Fibroblast of the aortic adventitia (primary cell): ENCODE results near the gene CSGALNACT2. TPM values are rescaled to one million over a fixed set of nuclear protein-coding genes. Genes with fewer than 3 reads are reported as not detected.

Source experiments
- DNase-seq: peaks from one replicate; pipeline ENCODE4 v3.0.0-alpha.2; 2010; ENCODE audit warnings: low read depth
- H3K4me3 ChIP-seq: 2 replicates; pipeline ENCODE4 v1.5.1; 2011; ENCODE audit warnings: low read depth, mild to moderate bottlenecking, control low read depth, low read length, moderate library complexity
- total RNA-seq: library from RNA; depleted of rRNA; stranded (reverse); fragments of >200 nt; gene quantifications from 2 replicates; pipeline ENCODE4 v1.2.3, GENCODE V29; 2012; ENCODE audit warnings: low replicate concordance
- TF ChIP-seq, protein P1 (sequence below): IDR thresholded peaks from 2 replicates; pipeline ENCODE4 v1.5.1; 2011; ENCODE audit warnings: mild to moderate bottlenecking, low read length, control low read depth, inconsistent platforms; ENCODE audit not compliant: insufficient read depth

CSGALNACT2 gene
- total RNA-seq, 1 donor, result 35.7 TPM

DNA sequence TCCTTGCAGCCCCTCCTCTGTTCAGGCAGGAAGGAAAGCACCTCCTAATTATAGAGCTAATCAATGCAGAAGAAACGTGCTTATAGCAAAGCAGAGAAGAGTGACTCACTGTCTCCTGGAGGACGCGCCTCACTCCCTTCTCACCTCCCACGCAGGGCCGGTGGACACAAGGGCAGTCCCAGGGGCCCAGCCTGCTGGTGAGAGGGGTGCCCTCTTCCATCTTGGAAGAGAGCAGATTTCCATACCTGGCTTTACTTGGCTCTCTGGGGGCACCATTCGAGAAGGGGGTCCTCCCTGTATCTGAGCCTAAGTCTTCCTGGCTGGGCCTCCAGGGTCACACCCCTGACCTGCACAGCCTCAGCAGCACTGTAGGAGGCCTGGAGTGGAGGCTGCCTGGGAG lies 72.8 kb downstream of the CSGALNACT2 start:
- H3K4me3 ChIP-seq, result no peak overlapping the region
- TF ChIP-seq, protein P1, sequence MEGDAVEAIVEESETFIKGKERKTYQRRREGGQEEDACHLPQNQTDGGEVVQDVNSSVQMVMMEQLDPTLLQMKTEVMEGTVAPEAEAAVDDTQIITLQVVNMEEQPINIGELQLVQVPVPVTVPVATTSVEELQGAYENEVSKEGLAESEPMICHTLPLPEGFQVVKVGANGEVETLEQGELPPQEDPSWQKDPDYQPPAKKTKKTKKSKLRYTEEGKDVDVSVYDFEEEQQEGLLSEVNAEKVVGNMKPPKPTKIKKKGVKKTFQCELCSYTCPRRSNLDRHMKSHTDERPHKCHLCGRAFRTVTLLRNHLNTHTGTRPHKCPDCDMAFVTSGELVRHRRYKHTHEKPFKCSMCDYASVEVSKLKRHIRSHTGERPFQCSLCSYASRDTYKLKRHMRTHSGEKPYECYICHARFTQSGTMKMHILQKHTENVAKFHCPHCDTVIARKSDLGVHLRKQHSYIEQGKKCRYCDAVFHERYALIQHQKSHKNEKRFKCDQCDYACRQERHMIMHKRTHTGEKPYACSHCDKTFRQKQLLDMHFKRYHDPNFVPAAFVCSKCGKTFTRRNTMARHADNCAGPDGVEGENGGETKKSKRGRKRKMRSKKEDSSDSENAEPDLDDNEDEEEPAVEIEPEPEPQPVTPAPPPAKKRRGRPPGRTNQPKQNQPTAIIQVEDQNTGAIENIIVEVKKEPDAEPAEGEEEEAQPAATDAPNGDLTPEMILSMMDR, result no peak
- DNase-seq, result no peak

DNA sequence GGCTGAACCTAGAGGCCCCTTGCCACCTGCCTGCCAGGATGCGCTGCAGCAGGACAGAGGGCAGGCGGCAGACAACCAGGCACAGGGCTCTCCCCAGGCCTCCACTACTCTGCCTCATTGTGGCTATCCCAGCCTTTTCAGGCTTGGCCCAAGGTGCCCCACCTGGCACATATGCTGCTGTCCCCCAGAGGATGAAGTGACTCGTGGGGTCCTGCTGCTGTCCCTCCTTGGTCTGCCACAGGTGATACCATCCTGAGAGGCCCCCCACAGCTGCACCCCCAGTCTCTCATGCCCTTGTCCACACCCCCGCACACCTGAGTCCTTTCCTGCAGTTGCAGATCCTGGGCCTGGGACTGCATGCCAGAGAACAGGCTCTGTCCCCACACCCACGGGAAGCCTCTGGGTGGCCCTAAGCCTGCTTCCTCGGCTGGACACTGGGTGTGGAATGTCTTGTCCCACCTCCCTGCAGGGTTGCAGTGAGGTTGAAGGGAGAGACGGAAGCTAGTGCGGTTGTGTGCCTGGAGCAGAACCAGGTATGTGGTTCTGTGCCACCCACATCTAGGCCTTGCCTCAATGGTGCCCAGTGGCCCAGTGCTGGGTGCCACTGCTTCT lies 73.3 kb downstream of the CSGALNACT2 start:
- no peak overlapping the region for H3K4me3 ChIP-seq
- no peak for DNase-seq
- TF ChIP-seq, protein P1, result no peak

DNA sequence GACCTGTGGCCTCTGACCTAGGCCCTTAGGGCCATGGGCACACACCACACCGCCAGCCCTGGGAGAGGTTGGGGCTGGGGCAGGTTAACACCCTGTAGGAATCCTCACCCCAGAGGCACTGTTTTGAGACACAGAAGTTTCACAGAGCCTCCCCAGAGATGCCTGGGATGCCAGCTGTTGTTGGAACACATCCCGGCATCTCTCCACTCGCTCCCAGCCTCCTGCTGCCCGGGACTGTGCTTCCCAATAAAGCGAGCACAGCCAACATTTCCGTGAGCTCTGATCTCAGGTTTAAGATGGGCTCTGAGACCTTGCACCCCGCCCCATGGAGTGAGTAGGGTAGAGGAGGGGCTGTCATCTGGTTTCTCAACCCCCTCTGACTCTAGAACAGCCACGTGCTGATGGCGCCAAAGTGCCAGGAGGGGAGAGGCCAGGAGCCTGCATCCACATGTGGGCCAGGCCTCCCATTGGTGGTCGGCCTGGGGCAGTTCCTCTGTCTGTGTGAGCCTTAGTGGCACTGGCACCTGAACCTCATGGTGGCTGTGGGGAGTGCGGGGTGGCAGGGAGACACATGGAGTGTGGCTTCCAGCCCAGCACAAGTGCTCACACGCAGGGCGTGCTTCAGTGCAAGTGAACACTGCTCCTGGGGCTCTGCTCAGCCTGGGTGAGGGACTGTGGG lies 73.9 kb downstream of the CSGALNACT2 start:
- TF ChIP-seq, protein P1, result no peak
- H3K4me3 ChIP-seq, result no peak overlapping the region
- no peak for DNase-seq

DNA sequence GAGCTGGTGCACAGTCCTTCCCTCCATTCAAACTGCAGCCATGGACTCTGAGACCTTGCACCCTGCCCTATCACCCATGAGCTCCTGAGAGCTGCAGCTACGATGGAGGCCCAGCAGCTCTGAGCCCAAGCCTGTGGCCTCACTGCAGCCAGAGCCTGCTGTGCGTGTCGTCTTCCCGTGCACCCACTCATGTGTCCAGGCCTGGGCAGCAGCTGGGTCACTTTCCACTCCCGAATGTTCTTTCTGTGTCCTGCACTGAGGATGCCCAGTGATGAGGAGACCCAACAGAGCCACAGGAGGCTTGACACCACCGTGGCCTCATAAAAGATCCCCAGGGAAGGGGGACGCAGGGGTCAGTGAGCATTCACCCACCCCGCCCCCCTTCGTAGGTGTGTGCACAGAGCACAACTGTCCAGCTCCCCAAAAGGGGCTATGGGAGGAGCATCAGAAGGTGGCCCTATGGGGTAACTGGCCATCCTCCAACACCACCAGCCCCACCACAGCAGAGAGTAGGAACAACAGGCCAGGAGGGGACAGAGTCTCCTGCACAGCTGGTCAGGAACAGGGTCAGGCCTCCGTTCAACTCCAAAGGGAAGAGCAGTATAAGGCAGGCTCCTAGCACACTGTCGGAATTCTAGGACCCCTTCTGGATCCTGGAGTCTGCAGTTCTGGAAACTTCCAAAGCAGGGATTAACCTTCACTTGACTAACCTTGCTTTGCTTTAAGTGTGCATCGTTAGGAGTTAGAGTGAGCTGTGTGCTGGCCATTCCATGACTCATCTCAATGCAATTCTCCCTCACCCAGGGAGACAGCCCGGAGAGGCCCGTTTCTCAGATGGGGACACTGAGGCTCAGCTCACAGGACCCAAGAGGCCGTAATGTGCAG lies 76.1 kb downstream of the CSGALNACT2 start:
- DNase-seq, result peak; percentile 20
- no peak overlapping the region for H3K4me3 ChIP-seq
- TF ChIP-seq, protein P1, result no peak

DNA sequence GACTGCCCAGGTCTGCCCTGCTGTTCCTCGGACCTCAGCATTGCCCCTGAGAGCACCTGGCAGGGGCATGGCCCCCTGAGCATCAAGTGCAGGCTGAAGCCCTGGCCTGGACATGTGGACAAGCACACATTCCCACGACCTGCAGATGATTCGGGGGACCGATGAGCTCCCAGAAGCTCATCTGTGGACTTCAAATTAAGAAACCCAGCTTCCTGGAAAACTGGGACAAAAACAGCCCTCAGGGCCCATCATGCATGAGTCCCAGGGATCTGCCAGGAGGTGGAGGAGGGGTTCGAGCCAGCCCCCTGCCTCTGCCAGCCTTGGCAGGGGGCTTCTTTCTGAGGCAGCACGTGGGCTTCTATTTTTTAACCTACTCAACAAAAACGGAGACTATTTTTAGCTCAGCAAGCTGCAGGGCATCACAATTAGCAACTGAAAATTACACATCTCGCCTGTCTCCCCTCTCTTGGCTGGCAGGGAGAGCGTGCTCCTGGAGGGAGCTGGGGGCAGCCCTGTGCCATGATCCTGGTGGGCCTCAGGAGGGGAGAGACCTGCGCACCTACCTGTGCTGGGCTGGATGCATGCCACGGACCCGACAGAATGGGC lies 76.8 kb downstream of the CSGALNACT2 start:
- TF ChIP-seq, protein P1, result no peak
- no peak overlapping the region for H3K4me3 ChIP-seq
- no peak for DNase-seq

DNA sequence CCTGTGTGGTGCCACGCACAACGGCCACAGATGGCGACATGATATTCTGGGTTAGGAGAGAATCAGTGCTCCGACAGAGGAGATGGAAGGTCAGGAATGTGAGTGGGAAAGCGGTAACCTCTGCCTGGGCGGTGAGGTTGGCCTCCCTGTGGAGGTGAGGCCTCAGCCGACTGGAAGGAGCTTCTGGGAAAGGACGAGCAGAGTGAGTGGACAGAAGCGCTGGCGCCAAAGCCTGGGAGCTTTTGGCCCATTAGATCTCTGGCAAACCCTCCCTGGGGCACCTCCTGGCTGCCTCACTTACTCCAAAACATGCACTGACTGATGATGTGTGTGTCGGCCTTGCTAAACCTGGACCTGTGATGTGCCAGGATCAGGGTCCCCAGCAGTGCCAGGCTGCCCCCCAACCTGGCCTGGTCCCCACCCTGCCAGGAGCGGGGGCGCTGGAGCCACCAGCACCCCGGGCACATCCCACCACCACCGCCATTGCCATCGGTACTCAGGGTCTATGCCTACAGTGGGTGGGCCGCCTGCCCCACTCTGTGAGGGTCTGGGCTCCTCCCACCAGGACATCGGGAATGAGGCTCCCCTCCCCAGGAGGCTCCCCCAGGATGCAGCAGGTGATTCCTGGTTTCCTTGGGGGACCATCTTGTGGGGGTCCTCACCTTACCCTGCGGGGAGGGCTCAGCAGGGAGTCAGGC lies 77.7 kb downstream of the CSGALNACT2 start:
- no peak for DNase-seq
- TF ChIP-seq, protein P1, result no peak
- H3K4me3 ChIP-seq, result no peak overlapping the region
